Urinary bladder (tissue), 2 donors: ENCODE measurements around the gene PERM1. TPM values are rescaled to one million over a fixed set of nuclear protein-coding genes. Genes with fewer than 3 reads are reported as not detected.

Experiments
- polyA plus RNA-seq: library from polyadenylated mRNA; stranded (reverse); fragments of 200-250 nt; gene quantifications from one replicate; pipeline ENCODE4 v1.2.3, GENCODE V29; 2013
- small RNA-seq: library from RNA; depleted of rRNA; stranded (forward); fragments of <200 nt; gene quantifications from one replicate; pipeline ENCODE3, GENCODE V24; 2014
- total RNA-seq: library from RNA; depleted of rRNA; stranded (reverse); fragments of >200 nt; gene quantifications from one replicate; pipeline ENCODE4 v1.2.3, GENCODE V29; 2014
- donor health status: healthy.

PERM1 gene
- total and polyA plus RNA-seq, 2 donors = 0.32 to 0.73 TPM

Small RNAs within 50 kb of the gene (small RNA-seq; reads per million reads assigned to genes)
- not detected for gene AL645608.3

Other genes with a start within 250 kb of the PERM1 start
- gene SAMD11, start 58.2 kb downstream of the PERM1 start, total RNA-seq = 18.1 TPM
- gene SAMD11, start 58.2 kb downstream of the PERM1 start, polyA plus RNA-seq = 23.3 TPM
- gene NOC2L, start 22.8 kb downstream of the PERM1 start, total RNA-seq = 27.1 TPM
- gene NOC2L, start 22.8 kb downstream of the PERM1 start, polyA plus RNA-seq = 59.5 TPM
- gene KLHL17, start 21.5 kb downstream of the PERM1 start, total RNA-seq = 4.5 TPM
- 12.0 TPM for gene KLHL17, start 21.5 kb downstream of the PERM1 start, polyA plus RNA-seq
- 1.1 TPM for gene PLEKHN1, start 15.6 kb downstream of the PERM1 start, total RNA-seq
- 4.2 TPM for gene PLEKHN1, start 15.6 kb downstream of the PERM1 start, polyA plus RNA-seq
- gene HES4, start 18.0 kb upstream of the PERM1 start, total RNA-seq = 9.8 TPM
- gene HES4, start 18.0 kb upstream of the PERM1 start, polyA plus RNA-seq = 38.5 TPM
- gene ISG15, start 31.4 kb upstream of the PERM1 start, total RNA-seq = 41.8 TPM
- gene ISG15, start 31.4 kb upstream of the PERM1 start, polyA plus RNA-seq = 75.7 TPM
- 43.3 TPM for gene AGRN, start 38.0 kb upstream of the PERM1 start, total RNA-seq
- 38.7 TPM for gene AGRN, start 38.0 kb upstream of the PERM1 start, polyA plus RNA-seq
- 2.7 TPM for gene RNF223, start 92.2 kb upstream of the PERM1 start, total RNA-seq
- gene RNF223, start 92.2 kb upstream of the PERM1 start, polyA plus RNA-seq = 0.73 TPM
- gene C1orf159, start 134.0 kb upstream of the PERM1 start, total RNA-seq = 7.1 TPM
- 12.6 TPM for gene C1orf159, start 134.0 kb upstream of the PERM1 start, polyA plus RNA-seq
- not detected for gene TTLL10, start 191.8 kb upstream of the PERM1 start, total RNA-seq
- gene TTLL10, start 191.8 kb upstream of the PERM1 start, polyA plus RNA-seq = 0.08 TPM
- not detected for gene TNFRSF18, start 224.5 kb upstream of the PERM1 start, total RNA-seq
- gene TNFRSF18, start 224.5 kb upstream of the PERM1 start, polyA plus RNA-seq = 0.77 TPM
- 0.48 TPM for gene TNFRSF4, start 232.1 kb upstream of the PERM1 start, total RNA-seq
- gene TNFRSF4, start 232.1 kb upstream of the PERM1 start, polyA plus RNA-seq = 2.2 TPM
- 36.7 TPM for gene SDF4, start 249.9 kb upstream of the PERM1 start, total RNA-seq
- 176 TPM for gene SDF4, start 249.9 kb upstream of the PERM1 start, polyA plus RNA-seq